Skeletal muscle cell (primary cell): Measurements from ENCODE around the gene RSRC1.
A peak's percentile ranks its signal among the peaks of the same experiment; 100 is the strongest.
"Not testable (repeated sequence)": the region's sequence is repeated elsewhere in the genome, so short reads cannot be mapped to it uniquely, and the experiment has no call there.

Experiments used
- DNase-seq: peaks from one replicate; pipeline ENCODE4 v3.0.0-alpha.2; 2010; ENCODE audit warnings: low read depth
- H3K4me3 ChIP-seq: 2 replicates; pipeline ENCODE4 v1.5.1; 2011; ENCODE audit warnings: low read depth, mild to moderate bottlenecking, control low read depth, low read length, moderate library complexity

Gene RSRC1

DNA sequence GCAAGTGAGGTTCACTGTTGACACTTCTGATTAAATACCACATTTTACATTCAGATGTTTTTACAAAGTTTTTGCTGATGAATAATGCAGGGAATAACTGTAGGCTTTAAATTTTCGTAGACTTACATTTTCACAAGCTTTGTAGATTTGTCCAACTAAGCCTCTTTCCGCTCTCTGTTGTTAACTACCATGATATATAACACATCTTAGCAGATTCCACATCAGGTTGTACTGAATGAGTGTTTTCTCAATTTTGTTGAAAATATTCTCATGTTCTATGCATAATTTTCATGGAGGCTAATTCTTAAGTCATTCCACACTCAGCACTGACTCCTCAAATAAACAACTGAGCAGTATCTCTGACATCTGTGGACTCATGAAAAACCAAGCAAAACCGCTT is 168.3 kb downstream of the RSRC1 start:
- no peak for DNase-seq
- no peak overlapping the region for H3K4me3 ChIP-seq

DNA sequence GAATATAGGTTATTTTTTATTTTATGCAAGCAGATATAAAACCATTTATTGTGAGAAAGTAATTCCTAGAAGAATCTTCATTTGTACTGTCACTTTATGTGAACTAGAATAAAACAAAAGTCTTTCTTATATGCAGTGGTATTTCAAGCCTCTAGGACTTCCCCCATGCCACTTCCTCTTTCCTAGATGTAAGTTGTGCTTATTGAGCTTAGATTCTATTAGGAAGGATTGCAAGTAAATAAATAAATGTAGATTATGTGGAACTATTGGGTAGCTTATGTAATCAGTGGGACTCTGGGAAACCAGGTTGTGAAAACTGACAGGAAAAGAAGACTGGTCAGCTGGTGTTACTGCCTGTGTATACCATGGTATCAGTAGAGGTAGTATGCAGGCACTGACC is 169.7 kb downstream of the RSRC1 start:
- no peak for DNase-seq
- H3K4me3 ChIP-seq: no peak overlapping the region

DNA sequence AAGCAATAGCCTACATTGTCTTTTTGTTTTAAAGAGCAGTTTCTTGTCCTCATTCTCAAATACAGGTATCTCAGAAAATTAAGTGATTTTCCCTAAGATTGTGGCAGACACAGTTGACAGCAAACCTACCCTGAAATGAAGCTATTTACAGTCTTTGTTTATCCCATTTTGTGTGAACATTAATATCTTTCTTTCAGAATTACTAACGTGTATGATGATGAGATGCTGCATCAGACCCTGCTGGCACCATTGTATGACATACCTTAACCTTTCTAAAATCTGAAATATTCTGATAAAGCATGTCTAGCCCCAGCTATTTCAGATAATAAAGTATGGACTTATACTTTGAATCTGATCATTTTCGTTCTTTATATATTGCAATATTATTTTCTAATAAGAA is 185.9 kb downstream of the RSRC1 start:
- no peak overlapping the region for H3K4me3 ChIP-seq
- DNase-seq: no peak

DNA sequence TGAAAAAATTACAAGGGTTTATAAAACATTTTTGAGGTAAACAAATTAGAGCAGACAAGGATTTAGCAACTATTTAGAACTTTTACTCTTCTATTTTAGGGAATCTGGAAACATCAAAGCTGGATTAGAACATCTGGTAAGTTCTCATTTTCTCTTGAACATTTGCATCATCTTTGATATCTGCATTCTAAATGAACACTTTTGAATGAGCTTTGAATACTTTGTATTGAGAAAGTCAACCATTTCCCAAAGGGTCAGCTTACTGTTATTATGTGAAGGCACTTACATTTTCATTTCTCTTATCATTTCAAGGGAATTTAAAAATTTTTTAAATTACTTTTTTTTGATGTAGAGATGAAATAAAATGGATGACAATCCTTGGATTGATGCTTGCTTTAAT is 188.1 kb downstream of the RSRC1 start:
- no peak for DNase-seq
- H3K4me3 ChIP-seq: no peak overlapping the region

DNA sequence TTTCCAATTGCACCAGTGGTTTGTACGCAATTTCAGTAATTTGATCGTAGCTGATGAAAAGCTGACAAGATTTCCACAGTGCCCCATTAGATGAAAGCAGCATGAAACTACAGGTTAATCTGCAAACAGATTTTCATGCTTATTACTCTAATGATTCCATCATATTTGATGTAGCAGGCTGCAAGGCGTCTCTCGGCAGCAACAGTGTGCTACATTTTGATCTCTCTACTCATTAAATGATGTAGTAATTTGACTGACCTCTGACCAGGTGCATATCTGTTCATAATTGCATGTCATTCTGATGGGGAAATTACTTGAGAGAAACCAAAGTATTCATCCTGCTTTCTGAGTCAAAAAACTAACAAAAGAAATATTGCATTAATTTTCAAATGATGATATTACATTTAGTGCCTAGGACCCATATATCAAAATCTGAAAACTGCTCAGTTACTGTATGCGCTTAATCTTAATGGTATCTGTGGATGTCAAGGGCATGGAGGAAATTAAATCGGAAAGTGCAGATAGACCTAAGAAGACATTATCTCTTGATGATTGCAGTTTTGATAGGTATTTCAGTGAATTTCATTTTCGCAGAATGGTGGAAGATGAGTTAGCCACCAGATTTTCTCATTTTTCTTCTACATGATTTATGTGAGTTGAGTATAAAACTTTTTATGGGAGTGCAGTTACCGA is 198.5 kb downstream of the RSRC1 start:
- no peak overlapping the region for H3K4me3 ChIP-seq
- DNase-seq: no peak

DNA sequence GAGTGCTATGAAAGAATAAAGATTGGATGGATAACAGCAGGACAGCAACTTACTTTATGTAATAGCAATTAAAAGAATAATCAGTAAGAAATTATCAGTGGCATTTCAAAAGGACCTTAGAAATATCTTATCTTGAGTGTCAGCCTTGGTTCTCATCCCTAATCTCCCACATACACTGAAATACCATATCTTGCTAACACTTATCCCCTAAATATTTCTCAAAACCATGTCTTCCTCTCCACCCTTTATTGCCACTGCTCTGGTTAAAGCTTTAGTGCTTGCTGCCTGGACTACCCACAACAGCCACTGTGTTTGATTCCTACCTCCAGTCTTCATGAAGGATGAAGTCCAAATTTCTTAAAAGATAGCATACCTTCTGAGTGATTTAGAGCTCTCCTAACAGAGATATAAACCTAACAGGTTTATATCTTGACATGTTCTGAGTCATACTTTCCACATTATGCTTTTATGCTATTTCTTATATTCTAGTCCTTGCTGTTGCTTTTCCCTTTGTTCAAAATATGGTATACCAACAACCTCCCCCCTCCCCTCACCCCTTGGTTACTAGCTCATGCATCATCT is 202.8 kb downstream of the RSRC1 start:
- DNase-seq: no peak
- no peak overlapping the region for H3K4me3 ChIP-seq

DNA sequence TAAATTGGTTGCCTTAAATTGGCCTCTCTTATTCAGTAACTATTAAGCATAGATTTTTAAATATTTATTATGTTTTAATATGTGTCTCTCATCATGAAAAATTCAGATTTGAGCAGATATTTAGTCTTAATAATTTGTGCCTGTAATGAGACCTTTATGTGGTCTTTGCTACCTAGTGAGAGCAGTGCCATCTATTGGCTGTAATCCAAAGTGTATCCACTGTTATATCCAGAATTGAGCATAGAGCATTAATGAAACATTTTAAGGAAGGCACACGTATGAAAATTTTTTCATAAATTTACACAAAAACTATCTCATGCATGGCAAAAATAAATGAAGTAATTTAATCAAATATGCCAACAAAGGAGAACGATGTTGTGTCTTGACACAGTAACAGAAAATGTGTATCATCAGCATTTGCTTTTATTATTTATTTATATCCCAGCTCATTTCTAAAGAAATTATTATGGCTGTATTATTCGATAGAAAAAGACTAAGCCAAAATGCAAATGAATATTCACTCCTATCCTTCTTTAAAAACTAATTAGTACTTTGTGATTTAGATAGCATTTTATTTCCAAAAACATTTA is 203.5 kb downstream of the RSRC1 start:
- peak; percentile 6 for DNase-seq
- no peak overlapping the region for H3K4me3 ChIP-seq

DNA sequence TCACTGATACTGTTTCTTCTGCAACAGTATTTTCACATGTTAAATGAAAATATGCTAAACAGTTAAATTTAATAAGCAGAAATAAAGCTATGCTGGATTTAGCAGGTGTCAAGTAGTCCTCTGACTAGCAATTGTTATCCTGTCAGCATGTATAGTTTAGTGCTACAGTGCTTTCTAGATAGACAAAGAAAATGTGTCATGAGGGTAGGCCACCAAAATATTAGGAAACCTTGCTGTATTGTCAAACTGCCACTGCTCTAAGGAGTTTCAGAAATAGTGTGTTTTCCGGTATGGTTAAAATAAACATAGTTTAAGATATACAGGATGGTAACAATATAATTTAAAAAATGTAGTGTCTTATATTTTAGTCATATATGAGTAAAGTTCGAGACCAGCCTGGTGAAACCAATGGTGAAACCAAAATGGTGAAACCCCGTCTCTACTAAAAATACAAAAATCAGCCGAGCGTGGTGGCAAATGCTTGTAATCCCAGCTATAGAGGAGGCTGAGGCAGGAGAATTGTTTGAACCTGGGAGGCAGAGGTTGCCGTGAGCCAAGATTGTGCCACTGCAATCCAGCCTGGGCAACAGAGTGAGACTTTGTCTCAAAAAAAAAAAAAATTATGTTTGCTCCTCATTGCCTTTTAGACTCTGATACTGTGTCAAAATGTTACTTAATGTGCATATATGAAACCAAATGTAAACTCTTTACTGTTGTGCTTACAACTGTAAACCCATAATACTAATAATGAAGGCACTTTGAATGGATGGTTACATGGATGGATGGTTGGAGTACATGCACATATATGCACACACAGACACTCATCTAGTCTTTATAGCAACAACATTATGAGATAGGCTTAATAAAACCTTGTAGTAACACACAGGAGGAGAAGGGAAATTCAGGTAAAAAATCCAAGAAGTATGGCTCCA is 204.8 kb downstream of the RSRC1 start:
- no peak for DNase-seq
- H3K4me3 ChIP-seq: no peak overlapping the region

DNA sequence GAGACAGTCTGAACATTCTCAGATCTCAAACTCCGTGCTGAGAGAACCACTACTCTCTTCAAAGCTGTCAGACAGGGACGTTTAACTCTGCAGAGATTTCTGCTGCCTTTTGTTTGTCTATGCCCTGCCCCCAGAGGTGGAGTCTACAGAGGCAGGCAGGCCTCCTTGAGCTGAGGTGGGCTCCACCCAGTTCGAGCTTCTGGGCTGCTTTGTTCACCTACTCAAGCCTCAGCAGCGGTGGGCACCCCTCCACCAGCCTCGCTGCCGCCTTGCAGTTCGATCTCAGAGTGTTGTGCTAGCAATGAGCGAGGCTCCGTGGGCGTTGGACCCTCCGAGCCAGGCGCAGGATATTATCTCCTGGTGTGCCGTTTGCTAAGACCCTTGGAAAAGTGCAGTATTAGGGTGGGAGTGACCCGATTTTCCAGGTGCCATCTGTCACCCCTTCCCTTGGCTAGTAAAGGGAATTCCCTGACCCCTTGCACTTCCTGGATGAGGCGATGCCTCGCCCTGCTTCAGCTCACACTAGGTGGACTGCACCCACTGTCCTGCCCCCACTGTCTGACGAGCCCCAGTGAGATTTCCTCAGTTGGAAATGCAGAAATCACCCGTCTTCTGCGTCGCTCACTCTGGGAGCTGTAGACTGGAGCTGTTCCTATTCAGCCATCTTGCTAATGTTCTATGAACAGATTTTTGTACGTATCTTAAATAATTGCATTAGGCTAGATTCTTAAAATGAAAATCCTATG is 220.0 kb downstream of the RSRC1 start:
- DNase-seq: not testable (repeated sequence)
- peak overlapping the region; percentile 21 for H3K4me3 ChIP-seq

DNA sequence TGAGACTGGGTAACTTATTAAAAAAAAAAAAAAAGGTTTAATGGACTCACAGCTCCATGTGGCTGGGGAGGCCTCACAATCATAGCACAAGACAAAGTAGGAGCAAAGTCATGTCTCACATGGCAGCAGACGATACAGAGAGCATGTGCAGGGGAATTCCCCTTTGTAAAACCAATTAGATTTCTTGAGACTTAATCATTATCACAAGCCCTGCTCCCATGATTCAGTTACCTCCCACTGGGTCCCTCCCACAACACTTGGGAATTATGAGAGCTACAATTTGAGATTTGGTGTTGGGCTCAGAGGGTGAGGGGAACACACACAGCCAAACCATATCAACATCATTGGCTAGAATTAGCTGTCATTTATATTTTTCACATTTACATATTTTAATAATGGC is 221.0 kb downstream of the RSRC1 start:
- H3K4me3 ChIP-seq: no peak overlapping the region
- no peak for DNase-seq

DNA sequence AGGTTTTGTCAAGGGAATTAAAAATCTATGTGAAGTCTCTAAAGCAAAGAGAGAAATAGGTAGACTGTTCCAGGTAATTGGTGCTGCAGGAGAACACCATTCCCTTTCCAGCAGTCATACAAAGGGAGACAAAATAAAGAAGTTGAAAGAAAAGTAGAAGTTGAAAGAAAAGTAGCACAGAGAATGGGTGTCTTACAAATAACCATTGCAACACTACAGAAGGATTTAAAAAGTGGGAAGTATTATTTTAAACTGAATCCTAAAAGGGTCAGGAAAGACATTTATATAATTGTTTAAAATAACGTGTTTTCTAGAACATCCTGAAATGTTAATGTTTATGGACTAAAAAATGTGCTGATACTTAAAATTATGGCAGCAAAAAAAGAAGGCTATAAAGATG is 223.8 kb downstream of the RSRC1 start:
- no peak overlapping the region for H3K4me3 ChIP-seq
- DNase-seq: no peak

DNA sequence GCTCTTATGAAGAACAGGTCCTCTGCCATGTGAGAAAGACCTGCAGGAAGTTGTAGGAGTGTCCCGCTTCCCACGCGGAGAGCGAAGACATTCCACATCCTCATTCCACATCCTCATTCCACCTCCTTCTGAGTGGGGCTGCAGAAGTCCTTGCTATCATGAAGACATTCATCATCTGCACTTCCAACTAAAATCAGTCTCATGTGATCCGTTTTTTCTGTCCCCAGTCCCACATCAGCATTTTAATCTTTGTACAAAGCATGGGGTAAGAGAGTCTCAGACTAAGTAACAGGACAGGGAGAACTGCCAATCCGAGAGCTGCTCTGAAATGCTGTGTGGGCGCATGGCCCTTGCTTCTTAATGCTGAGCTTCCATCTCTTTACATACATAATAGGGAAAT is 227.2 kb downstream of the RSRC1 start:
- DNase-seq: no peak
- no peak overlapping the region for H3K4me3 ChIP-seq

DNA sequence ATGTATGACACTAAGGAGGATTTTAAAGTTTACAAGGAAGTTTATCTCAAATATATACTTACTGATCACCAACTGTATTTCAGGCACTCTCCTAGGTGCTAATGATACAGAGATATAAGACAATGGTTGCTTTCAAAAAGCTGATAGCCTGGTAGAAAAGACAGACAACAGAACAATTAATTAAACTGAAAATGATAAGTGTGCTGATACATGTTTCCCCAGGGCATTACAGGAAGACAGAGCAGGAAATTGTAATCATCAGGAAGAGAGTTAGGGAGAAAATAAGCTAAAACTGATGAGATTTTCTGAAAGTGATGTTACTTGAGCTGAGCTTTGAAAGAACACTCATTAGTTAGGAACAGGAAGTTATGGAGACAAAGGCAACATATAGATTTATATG is 229.7 kb downstream of the RSRC1 start:
- no peak overlapping the region for H3K4me3 ChIP-seq

DNA sequence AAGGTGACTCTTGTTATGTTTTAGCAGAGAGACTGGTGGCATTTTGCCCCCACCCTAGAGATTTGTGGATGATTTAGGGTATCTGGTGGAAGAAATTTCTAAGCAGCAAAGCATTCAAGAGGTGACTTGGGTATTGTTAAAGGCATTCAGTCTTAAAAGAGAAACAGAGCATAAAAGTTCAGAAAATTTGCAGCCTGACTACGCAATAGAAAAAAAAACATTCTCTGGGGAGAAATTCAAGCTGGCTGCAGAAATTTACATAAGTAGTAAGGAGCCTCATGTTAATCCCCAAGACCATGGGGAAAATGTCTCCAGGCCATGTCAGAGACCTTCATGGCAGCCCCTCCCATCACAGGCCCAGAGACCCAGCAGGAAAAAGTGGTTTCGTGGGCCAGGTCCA is 231.1 kb downstream of the RSRC1 start:
- not testable (repeated sequence) for DNase-seq, H3K4me3 ChIP-seq

More for the DNA sequence above, 229.7 kb downstream of the RSRC1 start:
- no peak for DNase-seq

DNA sequence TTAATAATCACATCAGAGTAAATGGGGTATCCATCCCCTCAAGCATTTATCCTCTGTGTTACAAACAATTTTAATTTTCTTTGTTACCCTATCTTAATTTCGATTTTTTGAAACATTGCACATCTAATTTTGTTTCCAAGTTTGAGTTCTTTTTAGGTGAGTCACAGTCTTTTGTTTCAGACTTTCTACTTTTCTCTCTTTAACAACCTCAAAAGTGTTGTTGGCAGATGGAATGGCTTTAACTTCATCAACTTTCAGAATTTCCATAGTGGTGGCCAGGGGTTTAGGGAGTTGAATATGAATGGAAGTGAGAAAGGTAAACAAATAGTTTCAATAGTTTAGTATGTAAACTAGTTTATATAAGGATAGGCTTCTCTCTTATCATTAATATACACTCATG is 238.1 kb downstream of the RSRC1 start:
- DNase-seq: no peak
- no peak overlapping the region for H3K4me3 ChIP-seq

DNA sequence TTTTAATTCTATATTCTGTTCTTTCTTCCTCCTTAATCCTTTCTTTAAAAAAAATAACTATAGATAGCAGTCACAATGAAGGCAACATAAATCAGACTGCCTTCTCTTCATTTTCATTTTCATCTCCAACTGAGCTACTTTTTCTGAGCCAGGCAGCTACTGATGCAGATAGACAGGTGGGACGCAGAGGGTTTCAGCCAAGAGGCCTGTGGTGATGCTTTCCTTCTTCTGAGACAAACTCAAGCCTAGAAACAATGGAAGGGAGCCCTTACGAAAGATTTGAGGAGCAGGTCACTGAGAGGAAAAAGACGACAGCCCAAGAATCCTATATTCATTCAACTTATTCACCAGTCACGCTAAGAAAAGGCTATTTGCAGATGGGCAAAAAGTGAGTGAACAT is 241.1 kb downstream of the RSRC1 start:
- no peak for DNase-seq
- no peak overlapping the region for H3K4me3 ChIP-seq

DNA sequence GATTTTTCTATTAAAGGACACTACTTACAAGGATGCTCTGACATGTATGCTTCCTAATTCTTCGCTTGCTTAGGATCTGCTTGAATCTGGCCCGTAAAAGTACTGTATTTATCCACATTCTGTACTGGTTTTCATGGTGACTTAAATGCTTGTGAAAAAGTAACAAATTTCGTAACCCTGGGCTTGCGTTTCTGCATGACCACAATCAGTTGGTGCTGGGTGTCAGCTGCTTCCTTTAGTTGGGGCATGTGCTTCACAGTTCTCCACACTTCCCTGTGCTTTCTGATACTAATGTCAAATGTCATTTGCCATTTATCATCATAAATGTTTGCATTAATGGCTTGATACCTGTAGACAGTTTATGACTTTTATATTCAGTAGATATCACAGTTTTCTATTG is 242.7 kb downstream of the RSRC1 start:
- H3K4me3 ChIP-seq: no peak overlapping the region
- DNase-seq: no peak

DNA sequence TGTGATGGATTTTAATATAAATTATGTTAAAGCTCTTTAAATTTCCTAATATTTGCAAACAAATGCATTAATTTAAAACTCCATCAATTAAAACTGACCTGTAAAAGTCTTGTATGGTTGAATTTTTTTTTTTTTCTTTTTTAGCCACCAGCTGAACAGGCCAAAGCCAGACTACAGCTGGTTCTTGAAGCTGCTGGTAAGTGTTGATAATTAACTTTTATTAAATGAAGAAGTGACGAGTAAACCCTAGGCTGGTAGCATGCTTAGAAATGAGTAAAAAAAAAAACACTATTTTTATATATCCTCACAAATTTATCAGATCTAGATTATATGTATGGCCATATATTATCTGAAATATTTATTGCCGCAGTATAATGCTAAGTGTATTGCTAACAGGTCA is 244.8 kb downstream of the RSRC1 start:
- no peak for DNase-seq
- no peak overlapping the region for H3K4me3 ChIP-seq
